Activated B cell treated with CpG ODN at 0.5 μM for 24 hours (primary cell): ENCODE measurements around the gene SYK. TPM values are rescaled to one million over a fixed set of nuclear protein-coding genes. Genes with fewer than 3 reads are reported as not detected.
A peak's percentile ranks its signal among the peaks of the same experiment; 100 is the strongest.
"Not testable (repeated sequence)": the region's sequence is repeated elsewhere in the genome, so short reads cannot be mapped to it uniquely, and the experiment has no call there.

Experiments used
- ATAC-seq: fragments of 200-7000 bp; cut with Tn5 transposase; one replicate; pipeline ENCODE4 v1.10.0; 2021; ENCODE audit warnings: low read depth, mild to moderate bottlenecking, moderate library complexity
- CTCF ChIA-PET: fragments of 350-600 bp; sonication (Branson Sonifier 250); formaldehyde crosslinking; loops from one replicate; lab custom pipeline; 2021; ENCODE audit warnings: antibody characterized with exemption; lab: Charles Lee
- POLR2A ChIA-PET: fragments of 350-600 bp; sonication (Branson Sonifier 250); formaldehyde crosslinking; loops from one replicate; lab custom pipeline; 2021; ENCODE audit warnings: antibody characterized with exemption; lab: Charles Lee
- DNase-seq: peaks from one replicate; pipeline ENCODE4 v3.0.0; 2022
- H3K27ac Mint-ChIP-seq: one replicate; pipeline ENCODE4 v1.8.0; 2020; ENCODE audit warnings: mixed read lengths
- H3K27me3 Mint-ChIP-seq: one replicate; pipeline ENCODE4 v1.8.0; 2021; ENCODE audit warnings: mixed read lengths
- H3K36me3 Mint-ChIP-seq: one replicate; pipeline ENCODE4 v1.8.0; 2021; ENCODE audit warnings: low read depth, mixed read lengths
- H3K4me1 Mint-ChIP-seq: one replicate; pipeline ENCODE4 v1.8.0; 2021; ENCODE audit warnings: mixed read lengths
- H3K4me3 Mint-ChIP-seq: one replicate; pipeline ENCODE4 v1.8.0; 2020; ENCODE audit warnings: mild to moderate bottlenecking, mixed read lengths
- H3K9me3 Mint-ChIP-seq: one replicate; pipeline ENCODE4 v1.8.0; 2020; ENCODE audit warnings: mixed read lengths
- CTCF ChIP-seq: fragments of 200-600 bp; IDR thresholded peaks from one replicate; pipeline ENCODE4 v1.8.0; 2022; ENCODE audit warnings: antibody characterized with exemption, mild to moderate bottlenecking
- intact Hi-C: fragments of 100-400 bp; cut with micrococcal nuclease; formaldehyde crosslinking; loops from one replicate; pipeline ENCODE4 v1.15.1; 2024
- total RNA-seq: library from RNA; stranded (reverse); gene quantifications from 2 replicates; pipeline ENCODE4 v1.2.3, GENCODE V29; 2022

Gene SYK
- total RNA-seq, 1 donor from 2014 or later: 222 TPM

DNA sequence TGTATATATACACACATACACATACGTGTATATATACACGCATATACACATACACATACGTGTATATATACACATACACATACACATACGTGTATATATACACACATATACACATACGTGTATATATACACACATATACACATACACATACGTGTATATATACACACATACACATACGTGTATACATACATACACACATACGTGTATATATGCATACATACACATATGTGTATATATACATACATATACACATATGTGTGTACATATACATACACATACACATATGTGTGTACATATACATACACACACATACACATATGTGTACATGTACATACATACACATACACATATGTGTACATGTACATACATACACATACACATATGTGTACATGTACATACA lies 82.6 kb downstream of the SYK start:
- peak overlapping the region; percentile 69 for H3K27ac Mint-ChIP-seq
- no peaks in the 10 kb centered on the region for H3K27me3 Mint-ChIP-seq
- ChIA-PET CTCF (no interaction called here), POLR2A (no interaction called here)
- peaks cover 41% of the 10 kb centered on the region for H3K4me1 Mint-ChIP-seq
- peaks cover 82% of the 10 kb centered on the region for H3K36me3 Mint-ChIP-seq
- TF ChIP-seq CTCF: no peak
- H3K4me3 Mint-ChIP-seq: no peak overlapping the region
- no peak for DNase-seq
- no peaks in the 10 kb centered on the region for H3K9me3 Mint-ChIP-seq
- no peak for ATAC-seq
- intact Hi-C loops: no loop called here

GRCh38 chr9:90886868-90887267 lies 85.2 kb downstream of the SYK start:
- H3K27me3 Mint-ChIP-seq, H3K4me3 Mint-ChIP-seq, H3K27ac Mint-ChIP-seq, ATAC-seq, intact Hi-C loops, POLR2A ChIA-PET, DNase-seq, H3K9me3 Mint-ChIP-seq, CTCF ChIA-PET: not testable (repeated sequence)
- Mint-ChIP-seq H3K4me1 (peaks cover 20% of the 10 kb centered on the region), H3K36me3 (peaks cover 84% of the 10 kb centered on the region)

GRCh38 chr9:90888941-90889340 lies 87.3 kb downstream of the SYK start:
- no peak overlapping the region for H3K4me3 Mint-ChIP-seq
- no peak for TF ChIP-seq CTCF
- peaks cover 84% of the 10 kb centered on the region for H3K36me3 Mint-ChIP-seq
- peaks cover 18% of the 10 kb centered on the region for H3K4me1 Mint-ChIP-seq
- DNase-seq (no peak), ATAC-seq (no peak)
- intact Hi-C loops: no loop called here
- no peak overlapping the region for H3K27ac Mint-ChIP-seq
- ChIA-PET POLR2A (no interaction called here), CTCF (interaction anchor here (0.9 kb wide), 1 partner anchor 747 kb away, joined by 3 read pairs; no protein-coding TSS in a partner anchor)
- H3K9me3 Mint-ChIP-seq: no peaks in the 10 kb centered on the region
- no peaks in the 10 kb centered on the region for H3K27me3 Mint-ChIP-seq

GRCh38 chr9:90890146-90890810 lies 88.7 kb downstream of the SYK start:
- CTCF ChIA-PET: no interaction called here
- no peak for TF ChIP-seq CTCF
- Mint-ChIP-seq H3K27me3 (no peaks in the 10 kb centered on the region), H3K9me3 (no peaks in the 10 kb centered on the region), H3K4me3 (no peak overlapping the region), H3K4me1 (peaks cover 17% of the 10 kb centered on the region), H3K27ac (peak overlapping the region; percentile 37), H3K36me3 (peaks cover 92% of the 10 kb centered on the region)
- POLR2A ChIA-PET: interaction anchor here (0.8 kb wide), 1 partner anchor 9 kb away, joined by 9 read pairs; no protein-coding TSS in a partner anchor
- no peak for ATAC-seq
- intact Hi-C loops: no loop called here
- DNase-seq: no peak

- Mint-ChIP-seq H3K4me1 (peaks cover 6% of the 10 kb centered on the region), H3K36me3 (peaks cover 92% of the 10 kb centered on the region), H3K9me3 (no peaks in the 10 kb centered on the region), H3K4me3 (no peak overlapping the region), H3K27ac (peak overlapping the region; percentile 66), H3K27me3 (no peaks in the 10 kb centered on the region)
- ChIA-PET POLR2A (no interaction called here), CTCF (no interaction called here)
- intact Hi-C loops: no loop called here
- ATAC-seq (no peak), DNase-seq (no peak)
- no peak for TF ChIP-seq CTCF
These were observed 89.9 kb downstream of the SYK start for GRCh38 chr9:90891308-90892040.
